ENCODE data around the gene GARS1.

GARS1 gene

DNA sequence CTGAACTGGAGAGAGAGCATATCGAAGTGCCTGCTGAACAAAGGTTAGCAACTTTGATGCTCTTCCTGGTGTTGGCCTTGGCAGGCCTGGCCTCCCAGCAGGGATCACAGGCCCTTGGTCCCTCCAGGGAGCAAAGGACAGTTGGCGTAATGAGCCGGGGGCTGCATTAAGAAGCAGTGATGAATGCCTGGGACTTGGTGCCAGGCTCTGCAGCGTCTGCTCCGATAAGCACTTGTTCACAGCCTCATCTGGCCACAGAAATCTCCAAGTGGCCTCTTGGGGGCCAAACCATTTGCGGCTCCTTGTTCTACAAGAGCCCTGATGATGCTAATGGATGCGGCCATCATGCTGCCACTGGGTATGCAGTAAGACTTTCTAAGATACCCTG is 55.7 kb downstream of the GARS1 start:
- H3K4me3 ChIP-seq (ENCODE audit: low read length): no peak overlapping the region
- no peak overlapping the region for H3K9ac ChIP-seq (ENCODE audit: low read length)
- no peaks in the 10 kb centered on the region for H3K4me1 ChIP-seq (ENCODE audit: control insufficient read depth, low read depth, low read length)
- no peaks in the 10 kb centered on the region for H3K79me1 ChIP-seq (ENCODE audit: low read length)
- H3K4me2 ChIP-seq (ENCODE audit: low read length): no peak overlapping the region
- H2BK15ac ChIP-seq (replicated peaks; ENCODE audit: low read depth): no peak overlapping the region
- no peak overlapping the region for H3K4ac ChIP-seq (ENCODE audit: low read depth, low read length)
- H2BK120ac ChIP-seq (ENCODE audit: low read depth, low read length): no peak overlapping the region
- no peak overlapping the region for H3K56ac ChIP-seq (ENCODE audit: low read length)
- no CpG with 5 or more reads among the region's 7 CpGs for whole genome bisulfite sequencing (ENCODE audit: extremely low coverage, insufficient coverage, low lambda C conversion rate)
- no peaks in the 10 kb centered on the region for H3K36me3 ChIP-seq (ENCODE audit: control insufficient read depth, insufficient read depth, low read length)
- H3K23ac ChIP-seq (ENCODE audit: low read length): no peak overlapping the region
- no peak overlapping the region for H4K8ac ChIP-seq (ENCODE audit: low read depth, low read length)
- no peak overlapping the region for H3K27ac ChIP-seq (ENCODE audit: low read depth, low read length)
- no peak overlapping the region for H2BK5ac ChIP-seq (ENCODE audit: low read length)
- H3K18ac ChIP-seq (ENCODE audit: low read length): no peak overlapping the region
- no peaks in the 10 kb centered on the region for H3K79me2 ChIP-seq (ENCODE audit: control insufficient read depth, insufficient read depth, low read length)
- peak; percentile 48 for DNase-seq
- H3K27me3 ChIP-seq (ENCODE audit: insufficient read depth, low read length, poor library complexity): no peaks in the 10 kb centered on the region
- H2AK5ac ChIP-seq (ENCODE audit: low read length): no peak overlapping the region
- no peak overlapping the region for H4K5ac ChIP-seq (ENCODE audit: low read length)

DNA sequence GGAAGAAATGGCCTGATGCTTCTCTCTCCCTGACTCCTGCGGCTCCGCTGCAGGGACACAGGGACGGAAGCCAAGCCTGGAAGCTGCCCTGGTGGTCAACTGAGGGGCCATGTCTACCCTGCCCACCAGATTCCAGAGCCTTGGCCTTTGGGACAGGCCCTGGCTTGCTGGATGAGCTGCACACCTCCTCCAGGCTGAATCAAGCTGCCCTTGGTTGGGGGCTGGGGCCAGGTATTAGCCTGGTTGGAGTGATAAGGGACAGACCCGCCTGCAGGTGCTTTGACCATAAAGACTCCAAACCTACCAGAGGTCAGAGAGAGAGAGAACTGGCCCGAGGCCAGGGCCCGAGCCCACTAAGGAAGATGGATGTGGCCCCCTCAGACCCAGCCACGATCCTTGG is 57.5 kb downstream of the GARS1 start:
- H3K79me1 ChIP-seq (ENCODE audit: low read length): no peaks in the 10 kb centered on the region
- no CpG with 5 or more reads among the region's 7 CpGs for WGBS (ENCODE audit: extremely low coverage, insufficient coverage, low lambda C conversion rate)
- H3K4me1 ChIP-seq (ENCODE audit: control insufficient read depth, low read depth, low read length): no peaks in the 10 kb centered on the region
- no peaks in the 10 kb centered on the region for H3K79me2 ChIP-seq (ENCODE audit: control insufficient read depth, insufficient read depth, low read length)
- H2BK15ac ChIP-seq (replicated peaks; ENCODE audit: low read depth): no peak overlapping the region
- H3K4me3 ChIP-seq (ENCODE audit: low read length): no peak overlapping the region
- no peak overlapping the region for H2BK5ac ChIP-seq (ENCODE audit: low read length)
- no peak overlapping the region for H4K8ac ChIP-seq (ENCODE audit: low read depth, low read length)
- no peaks in the 10 kb centered on the region for H3K27me3 ChIP-seq (ENCODE audit: insufficient read depth, low read length, poor library complexity)
- H3K9ac ChIP-seq (ENCODE audit: low read length): no peak overlapping the region
- H3K27ac ChIP-seq (ENCODE audit: low read depth, low read length): no peak overlapping the region
- no peak overlapping the region for H4K5ac ChIP-seq (ENCODE audit: low read length)
- no peak overlapping the region for H3K23ac ChIP-seq (ENCODE audit: low read length)
- no peak overlapping the region for H2AK5ac ChIP-seq (ENCODE audit: low read length)
- no peak overlapping the region for H2BK120ac ChIP-seq (ENCODE audit: low read depth, low read length)
- no peak overlapping the region for H3K18ac ChIP-seq (ENCODE audit: low read length)
- H3K4ac ChIP-seq (ENCODE audit: low read depth, low read length): no peak overlapping the region
- no peak overlapping the region for H3K56ac ChIP-seq (ENCODE audit: low read length)
- no peaks in the 10 kb centered on the region for H3K36me3 ChIP-seq (ENCODE audit: control insufficient read depth, insufficient read depth, low read length)
- DNase-seq: no peak
- no peak overlapping the region for H3K4me2 ChIP-seq (ENCODE audit: low read length)

DNA sequence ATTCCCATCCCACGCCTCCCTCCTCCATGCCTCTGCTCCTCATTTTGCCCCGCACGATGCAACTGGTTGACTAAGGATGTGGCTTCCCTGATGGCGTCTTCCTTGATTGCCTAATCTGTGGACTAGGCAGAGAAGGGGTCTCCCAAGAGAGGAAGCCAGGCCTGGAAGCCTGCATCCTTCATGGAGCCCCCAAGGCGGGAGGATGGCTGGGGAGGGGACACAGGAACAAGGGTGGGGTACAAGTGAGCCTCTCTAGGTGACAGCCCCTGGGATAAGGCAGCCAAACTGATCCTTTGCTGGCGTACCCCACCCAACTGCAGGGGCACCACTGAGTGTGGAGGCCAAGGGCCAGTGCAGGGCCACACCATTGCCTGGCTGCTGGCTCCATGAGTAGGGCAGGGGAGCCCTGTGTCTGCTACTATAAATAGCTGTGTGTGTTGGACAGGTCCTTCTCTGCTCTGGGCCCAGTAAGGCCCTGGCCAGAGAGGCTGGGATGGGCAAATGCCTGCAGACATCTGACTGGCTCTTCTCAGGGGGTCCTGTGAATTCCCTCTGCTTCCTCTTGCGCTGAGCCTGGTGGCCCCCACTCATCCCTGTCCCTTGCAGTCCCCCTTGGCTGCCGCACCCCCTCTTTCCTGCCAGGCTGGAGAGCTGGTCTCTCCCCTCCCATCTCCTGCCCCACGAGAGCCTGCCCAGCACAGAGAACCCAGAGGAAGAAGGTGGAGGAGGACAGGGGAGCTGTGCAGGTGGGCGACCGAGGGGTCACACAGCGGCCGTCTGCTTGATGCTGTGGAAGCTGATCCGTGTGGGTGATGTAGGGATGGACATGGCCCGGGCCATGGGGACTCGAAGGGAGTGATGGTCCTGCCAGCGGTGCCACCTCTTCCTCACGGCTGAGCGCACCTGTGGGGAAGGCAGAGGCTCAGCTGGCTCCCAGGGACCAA is 58.3 kb downstream of the GARS1 start:
- WGBS (ENCODE audit: extremely low coverage, insufficient coverage, low lambda C conversion rate): no CpG with 5 or more reads among the region's 19 CpGs
- no peak overlapping the region for H2AK5ac ChIP-seq (ENCODE audit: low read length)
- no peak overlapping the region for H2BK5ac ChIP-seq (ENCODE audit: low read length)
- H3K9ac ChIP-seq (ENCODE audit: low read length): no peak overlapping the region
- H3K56ac ChIP-seq (ENCODE audit: low read length): no peak overlapping the region
- no peak overlapping the region for H4K5ac ChIP-seq (ENCODE audit: low read length)
- H3K4ac ChIP-seq (ENCODE audit: low read depth, low read length): no peak overlapping the region
- no peak overlapping the region for H4K8ac ChIP-seq (ENCODE audit: low read depth, low read length)
- no peak overlapping the region for H3K4me2 ChIP-seq (ENCODE audit: low read length)
- H3K23ac ChIP-seq (ENCODE audit: low read length): no peak overlapping the region
- no peak overlapping the region for H3K18ac ChIP-seq (ENCODE audit: low read length)
- no peaks in the 10 kb centered on the region for H3K79me1 ChIP-seq (ENCODE audit: low read length)
- H3K4me3 ChIP-seq (ENCODE audit: low read length): no peak overlapping the region
- H3K4me1 ChIP-seq (ENCODE audit: control insufficient read depth, low read depth, low read length): no peaks in the 10 kb centered on the region
- H2BK120ac ChIP-seq (ENCODE audit: low read depth, low read length): no peak overlapping the region
- no peak overlapping the region for H3K27ac ChIP-seq (ENCODE audit: low read depth, low read length)
- no peaks in the 10 kb centered on the region for H3K36me3 ChIP-seq (ENCODE audit: control insufficient read depth, insufficient read depth, low read length)
- DNase-seq: no peak
- H3K79me2 ChIP-seq (ENCODE audit: control insufficient read depth, insufficient read depth, low read length): no peaks in the 10 kb centered on the region
- no peaks in the 10 kb centered on the region for H3K27me3 ChIP-seq (ENCODE audit: insufficient read depth, low read length, poor library complexity)
- H2BK15ac ChIP-seq (replicated peaks; ENCODE audit: low read depth): no peak overlapping the region

DNA sequence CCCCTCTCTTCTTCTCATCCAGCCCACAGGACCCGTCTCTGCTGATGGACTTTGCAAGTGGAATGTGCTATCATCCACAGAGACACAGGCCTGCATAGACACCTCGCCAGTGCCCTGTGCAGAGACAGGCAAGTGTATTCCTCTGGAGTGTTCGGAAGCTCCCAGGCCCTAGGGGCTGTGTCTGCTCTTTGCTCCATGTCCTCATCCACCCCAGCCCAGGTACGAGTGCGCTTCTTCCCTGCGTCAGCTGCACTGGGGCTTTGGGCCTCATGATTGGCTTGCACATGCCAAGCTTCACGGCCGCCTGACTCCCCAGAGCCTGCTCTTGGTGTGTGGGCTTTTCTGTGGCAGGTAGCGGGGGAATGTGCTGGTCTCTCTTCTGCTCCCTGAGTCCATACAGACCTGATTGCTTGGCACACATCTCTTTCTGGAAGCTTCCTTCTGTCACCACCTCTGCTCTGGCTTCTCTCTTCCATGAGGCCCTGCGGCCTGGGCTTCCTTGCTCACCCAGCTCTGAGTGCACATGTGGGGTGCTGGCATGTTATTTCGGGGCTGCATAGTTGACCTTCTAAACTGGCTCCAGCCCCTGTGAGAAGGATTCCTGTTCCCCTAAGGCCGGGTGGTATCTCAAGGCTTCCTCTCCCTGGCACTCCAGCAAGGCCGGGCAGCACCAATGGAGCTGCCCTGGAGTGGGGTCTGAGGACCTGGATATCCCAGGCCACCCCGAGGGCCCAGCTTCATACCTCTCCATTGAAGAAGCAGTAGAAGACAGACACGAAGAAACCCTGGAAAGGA is 59.8 kb downstream of the GARS1 start:
- Histone ChIP-seq H3K56ac (ENCODE audit: low read length) (no peak overlapping the region), H2AK5ac (ENCODE audit: low read length) (no peak overlapping the region), H3K9ac (ENCODE audit: low read length) (no peak overlapping the region), H3K79me2 (ENCODE audit: control insufficient read depth, insufficient read depth, low read length) (no peaks in the 10 kb centered on the region), H3K4me2 (ENCODE audit: low read length) (no peak overlapping the region), H3K4me1 (ENCODE audit: control insufficient read depth, low read depth, low read length) (no peaks in the 10 kb centered on the region), H3K4ac (ENCODE audit: low read depth, low read length) (no peak overlapping the region), H3K27me3 (ENCODE audit: insufficient read depth, low read length, poor library complexity) (no peaks in the 10 kb centered on the region), H4K8ac (ENCODE audit: low read depth, low read length) (no peak overlapping the region), H3K18ac (ENCODE audit: low read length) (no peak overlapping the region), H3K4me3 (ENCODE audit: low read length) (no peak overlapping the region), H4K5ac (ENCODE audit: low read length) (no peak overlapping the region), H3K23ac (ENCODE audit: low read length) (no peak overlapping the region), H3K27ac (ENCODE audit: low read depth, low read length) (no peak overlapping the region), H2BK15ac (replicated peaks; ENCODE audit: low read depth) (no peak overlapping the region), H2BK120ac (ENCODE audit: low read depth, low read length) (no peak overlapping the region), H2BK5ac (ENCODE audit: low read length) (no peak overlapping the region), H3K36me3 (ENCODE audit: control insufficient read depth, insufficient read depth, low read length) (no peaks in the 10 kb centered on the region), H3K79me1 (ENCODE audit: low read length) (no peaks in the 10 kb centered on the region)
- DNase-seq: no peak
- no CpG with 5 or more reads among the region's 15 CpGs for WGBS (ENCODE audit: extremely low coverage, insufficient coverage, low lambda C conversion rate)

DNA sequence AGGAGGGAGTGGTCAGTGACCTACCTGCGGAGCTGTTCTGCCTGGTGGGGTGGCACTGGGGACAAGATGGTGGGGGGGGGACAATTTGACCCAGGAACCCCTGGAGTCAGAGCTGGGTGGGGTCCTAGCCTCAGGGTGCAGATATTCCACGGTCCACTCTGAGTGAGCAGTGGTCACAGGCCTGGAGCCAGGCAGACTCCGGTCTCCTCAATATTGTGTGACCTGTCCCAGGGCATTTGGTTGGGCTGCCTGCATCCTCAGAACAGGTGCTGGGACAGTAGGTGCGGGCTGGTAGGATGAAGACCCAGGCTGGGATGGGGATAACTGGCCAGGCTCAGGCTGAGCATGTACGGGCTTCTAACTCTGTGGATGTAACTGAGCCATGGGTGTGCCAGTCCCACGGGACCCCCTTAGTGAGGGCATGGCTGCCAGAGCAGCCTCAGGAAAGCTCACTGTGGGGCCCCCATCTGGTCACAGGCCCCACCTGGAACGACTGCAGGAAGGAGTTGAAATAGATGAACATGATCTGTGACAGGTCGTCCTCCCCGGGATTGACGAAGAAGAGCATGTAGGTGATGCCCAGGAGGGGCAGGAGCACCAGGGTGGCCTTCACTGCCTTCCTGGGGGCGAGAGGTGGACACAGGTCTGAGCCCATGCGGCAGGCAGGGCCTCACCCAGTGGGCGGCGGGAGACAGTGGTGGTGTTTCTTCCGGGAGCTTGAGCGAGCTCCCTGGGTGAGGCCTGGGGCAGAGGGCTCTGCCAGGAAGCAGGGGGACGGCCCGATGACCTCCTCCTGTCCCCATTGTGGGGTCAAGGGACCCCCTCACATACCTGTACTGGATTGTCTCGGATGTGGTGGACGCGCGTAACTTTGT is 60.7 kb downstream of the GARS1 start:
- Histone ChIP-seq H3K79me2 (ENCODE audit: control insufficient read depth, insufficient read depth, low read length) (no peaks in the 10 kb centered on the region), H3K18ac (ENCODE audit: low read length) (no peak overlapping the region), H2BK15ac (replicated peaks; ENCODE audit: low read depth) (no peak overlapping the region), H3K4me1 (ENCODE audit: control insufficient read depth, low read depth, low read length) (no peaks in the 10 kb centered on the region), H2AK5ac (ENCODE audit: low read length) (no peak overlapping the region), H4K5ac (ENCODE audit: low read length) (no peak overlapping the region), H3K36me3 (ENCODE audit: control insufficient read depth, insufficient read depth, low read length) (no peaks in the 10 kb centered on the region), H3K79me1 (ENCODE audit: low read length) (no peaks in the 10 kb centered on the region), H3K27ac (ENCODE audit: low read depth, low read length) (no peak overlapping the region), H3K9ac (ENCODE audit: low read length) (no peak overlapping the region), H3K27me3 (ENCODE audit: insufficient read depth, low read length, poor library complexity) (no peaks in the 10 kb centered on the region), H3K23ac (ENCODE audit: low read length) (no peak overlapping the region), H4K8ac (ENCODE audit: low read depth, low read length) (no peak overlapping the region), H2BK120ac (ENCODE audit: low read depth, low read length) (no peak overlapping the region), H3K4ac (ENCODE audit: low read depth, low read length) (no peak overlapping the region), H2BK5ac (ENCODE audit: low read length) (no peak overlapping the region), H3K4me2 (ENCODE audit: low read length) (no peak overlapping the region), H3K56ac (ENCODE audit: low read length) (no peak overlapping the region), H3K4me3 (ENCODE audit: low read length) (no peak overlapping the region)
- no peak for DNase-seq
- WGBS (ENCODE audit: extremely low coverage, insufficient coverage, low lambda C conversion rate): no CpG with 5 or more reads among the region's 22 CpGs

Data from mesendoderm (in vitro differentiated cells).